CD4-positive, alpha-beta T cell (primary cell): ENCODE results near the gene CPSF4. TPM values are rescaled to one million over a fixed set of nuclear protein-coding genes. Genes with fewer than 3 reads are reported as not detected.
A peak's percentile ranks its signal among the peaks of the same experiment; 100 is the strongest.
"Not testable (repeated sequence)": the region's sequence is repeated elsewhere in the genome, so short reads cannot be mapped to it uniquely, and the experiment has no call there.

Experiments used
- ATAC-seq: fragments of 200-7000 bp; cut with Tn5 transposase; one replicate; pipeline ENCODE4 v1.10.0; 2022; ENCODE audit warnings: mild to moderate bottlenecking; ENCODE audit not compliant: poor library complexity
- CTCF ChIA-PET: fragments of 350-600 bp; sonication (Branson Sonifier 250); formaldehyde crosslinking; loops from one replicate; lab custom pipeline; 2021; ENCODE audit warnings: antibody characterized with exemption, inconsistent platforms; lab: Charles Lee
- POLR2A ChIA-PET: fragments of 350-600 bp; sonication (Branson Sonifier 250); formaldehyde crosslinking; loops from one replicate; lab custom pipeline; 2021; ENCODE audit warnings: antibody characterized with exemption, inconsistent platforms; lab: Charles Lee
- DNase-seq, 14 experiments: peaks; one replicate each; pipeline ENCODE4 v3.0.0-alpha.2; 2013 to 2020; ENCODE audit warnings: mixed read lengths in 2 of 14
- H3K27ac ChIP-seq, 2 donors: one replicate each; pipeline versions ENCODE4 v1.5.1 to v1.7.0; 2013; ENCODE audit warnings: low read length in 2 of 2, low read depth in 1 of 2, mild to moderate bottlenecking in 1 of 2
- H3K27me3 ChIP-seq, 2 experiments: 1 replicate in 1 of 2; 2 replicates in 1 of 2; pipeline versions ENCODE4 v1.6.1 to v1.7.0; 2013; ENCODE audit warnings: low read length in 2 of 2, control low read depth in 1 of 2, mild to moderate bottlenecking in 1 of 2, moderate library complexity in 1 of 2; ENCODE audit not compliant: insufficient read depth in 2 of 2, control insufficient read depth in 1 of 2
- H3K36me3 ChIP-seq: one replicate; pipeline ENCODE4 v1.6.1; 2013; ENCODE audit warnings: low read length, control low read depth; ENCODE audit not compliant: insufficient read depth
- H3K4me1 ChIP-seq: one replicate; pipeline ENCODE4 v1.6.1; 2013; ENCODE audit warnings: low read length, control low read depth; ENCODE audit not compliant: insufficient read depth
- H3K4me3 ChIP-seq: one replicate; pipeline ENCODE4 v1.5.1; 2013; ENCODE audit warnings: mild to moderate bottlenecking, low read length, moderate library complexity
- H3K9me3 ChIP-seq, 2 experiments: 1 replicate in 1 of 2; 2 replicates in 1 of 2; pipeline versions ENCODE4 v1.6.1 to v1.7.0; 2013; ENCODE audit warnings: low read length in 2 of 2, mild to moderate bottlenecking in 2 of 2, control low read depth in 1 of 2, moderate library complexity in 1 of 2; ENCODE audit not compliant: control insufficient read depth in 1 of 2, insufficient read depth in 1 of 2
- H3K27ac Mint-ChIP-seq: one replicate; pipeline ENCODE4 v1.8.0; 2020; ENCODE audit warnings: mixed read lengths
- H3K27me3 Mint-ChIP-seq: one replicate; pipeline ENCODE4 v1.8.0; 2021; ENCODE audit warnings: mixed read lengths
- H3K36me3 Mint-ChIP-seq: one replicate; pipeline ENCODE4 v1.8.0; 2021; ENCODE audit warnings: low read depth, mixed read lengths
- H3K4me1 Mint-ChIP-seq: one replicate; pipeline ENCODE4 v1.8.0; 2021; ENCODE audit warnings: low read depth, mixed read lengths
- H3K4me3 Mint-ChIP-seq: one replicate; pipeline ENCODE4 v1.8.0; 2020; ENCODE audit warnings: mild to moderate bottlenecking, mixed read lengths
- H3K9me3 Mint-ChIP-seq: one replicate; pipeline ENCODE4 v1.8.0; 2020; ENCODE audit warnings: mixed read lengths
- intact Hi-C, 2 experiments: fragments of 100-400 bp; cut with DNase I in 1 of 2; cut with micrococcal nuclease in 1 of 2; formaldehyde crosslinking; loops; one replicate each; pipeline versions ENCODE4 v1.15.1 to v1.9.0; 2023 to 2025; cut with DNase I, micrococcal nuclease
- total RNA-seq, 174 experiments: library from RNA in 2 of 174; stranded (reverse) in 2 of 174; gene quantifications; one replicate each; pipeline ENCODE4 v1.2.3 and lab custom pipeline; 2021 to 2026
- TF ChIP-seq, protein P1 (sequence below): fragments of 200-600 bp; IDR thresholded peaks from one replicate; pipeline ENCODE4 v1.8.0; 2022; ENCODE audit warnings: antibody characterized with exemption, mild to moderate bottlenecking

The CPSF4 gene
- total RNA-seq, 2 experiments from 2014 or later: 28.1 to 31.7 TPM

DNA sequence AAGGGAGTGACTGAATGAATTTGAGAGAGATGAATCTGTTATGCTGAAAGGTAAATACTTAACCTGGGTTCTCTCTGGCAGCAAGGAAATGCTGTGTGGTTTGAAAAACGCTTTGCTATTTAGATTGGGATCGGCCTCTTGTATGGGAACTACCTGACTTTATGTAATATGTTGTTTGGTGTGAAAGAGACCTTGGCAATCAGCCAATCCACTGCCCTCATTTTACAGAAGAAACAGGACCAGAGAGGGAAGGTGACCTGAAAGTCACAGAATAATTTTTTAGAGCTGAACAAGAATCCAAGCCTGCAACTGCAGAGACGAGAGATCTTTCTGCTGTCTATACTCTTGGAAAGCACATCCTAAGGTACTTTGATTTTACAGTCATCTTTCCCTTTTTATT, 28.9 kb upstream of the CPSF4 start:
- POLR2A ChIA-PET: interaction anchor here (0.7 to 4.2 kb wide), 6 partner anchors 10 to 91 kb away, joined by 3 to 105 read pairs (median 23); partner anchors contain the start of genes ARPC1B and ZNF394
- peaks cover 46% of the 10 kb centered on the region for H3K36me3 ChIP-seq
- TF ChIP-seq, protein P1, sequence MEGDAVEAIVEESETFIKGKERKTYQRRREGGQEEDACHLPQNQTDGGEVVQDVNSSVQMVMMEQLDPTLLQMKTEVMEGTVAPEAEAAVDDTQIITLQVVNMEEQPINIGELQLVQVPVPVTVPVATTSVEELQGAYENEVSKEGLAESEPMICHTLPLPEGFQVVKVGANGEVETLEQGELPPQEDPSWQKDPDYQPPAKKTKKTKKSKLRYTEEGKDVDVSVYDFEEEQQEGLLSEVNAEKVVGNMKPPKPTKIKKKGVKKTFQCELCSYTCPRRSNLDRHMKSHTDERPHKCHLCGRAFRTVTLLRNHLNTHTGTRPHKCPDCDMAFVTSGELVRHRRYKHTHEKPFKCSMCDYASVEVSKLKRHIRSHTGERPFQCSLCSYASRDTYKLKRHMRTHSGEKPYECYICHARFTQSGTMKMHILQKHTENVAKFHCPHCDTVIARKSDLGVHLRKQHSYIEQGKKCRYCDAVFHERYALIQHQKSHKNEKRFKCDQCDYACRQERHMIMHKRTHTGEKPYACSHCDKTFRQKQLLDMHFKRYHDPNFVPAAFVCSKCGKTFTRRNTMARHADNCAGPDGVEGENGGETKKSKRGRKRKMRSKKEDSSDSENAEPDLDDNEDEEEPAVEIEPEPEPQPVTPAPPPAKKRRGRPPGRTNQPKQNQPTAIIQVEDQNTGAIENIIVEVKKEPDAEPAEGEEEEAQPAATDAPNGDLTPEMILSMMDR: no peak
- peak overlapping the region; percentile 98 to 99 for H3K27ac ChIP-seq
- Mint-ChIP-seq H3K4me1 (peaks cover 50% of the 10 kb centered on the region), H3K4me3 (peak overlapping the region; percentile 93), H3K36me3 (peaks cover 72% of the 10 kb centered on the region), H3K27me3 (no peaks in the 10 kb centered on the region), H3K9me3 (no peaks in the 10 kb centered on the region), H3K27ac (peak overlapping the region; percentile 87)
- no peak for ATAC-seq
- H3K9me3 ChIP-seq: no peaks in the 10 kb centered on the region
- H3K27me3 ChIP-seq: no peaks in the 10 kb centered on the region
- peaks cover 46% of the 10 kb centered on the region for H3K4me1 ChIP-seq
- peak in 2 of 14 experiments; percentile 50 to 53 for DNase-seq
- intact Hi-C loops: loop anchor here (1.0 to 10.0 kb wide), 8 partner anchors 17 to 265 kb away; partner anchors contain the start of genes ARPC1A (in 1 of the 2), ATP5MF (in 1 of the 2), SMURF1 (in 1 of the 2) and ZKSCAN5 (in 1 of the 2)
- peak overlapping the region; percentile 99 for H3K4me3 ChIP-seq
- CTCF ChIA-PET: no interaction called here

DNA sequence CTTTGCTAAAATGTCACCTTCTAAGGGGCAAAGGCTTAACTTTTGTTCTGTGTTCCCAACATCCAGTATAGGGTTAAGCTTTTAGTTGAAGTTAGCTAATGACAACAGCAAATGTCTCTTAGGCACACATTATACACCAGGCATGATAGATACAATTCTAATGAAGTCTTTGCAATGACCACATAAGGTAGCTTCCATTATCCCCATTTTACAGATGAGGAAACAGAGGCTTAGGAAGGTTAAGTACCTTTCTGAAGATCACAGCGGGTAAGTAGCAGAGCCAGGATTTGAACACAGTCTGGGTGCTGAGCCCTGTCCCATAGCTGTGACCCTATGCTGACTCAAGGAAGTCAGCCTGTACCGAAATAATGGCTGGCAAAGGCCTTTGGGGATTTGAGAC, 28.1 kb upstream of the CPSF4 start:
- H3K27ac Mint-ChIP-seq: peak overlapping the region; percentile 87
- TF ChIP-seq, protein P1: no peak
- intact Hi-C loops: loop anchor here in 1 of 2 experiments (10.0 kb wide), 1 partner anchor 266 kb away; the partner anchor contains the start of gene SMURF1
- H3K9me3 Mint-ChIP-seq: no peaks in the 10 kb centered on the region
- ChIA-PET POLR2A (interaction anchor here (3.5 to 4.2 kb wide), 2 partner anchors 18 to 36 kb away, joined by 25 to 105 read pairs; partner anchors contain the start of gene ARPC1B), CTCF (no interaction called here)
- H3K27me3 Mint-ChIP-seq: no peaks in the 10 kb centered on the region
- Histone ChIP-seq H3K9me3 (no peaks in the 10 kb centered on the region), H3K27me3 (no peaks in the 10 kb centered on the region), H3K4me1 (peaks cover 43% of the 10 kb centered on the region), H3K4me3 (no peak overlapping the region), H3K36me3 (peaks cover 51% of the 10 kb centered on the region), H3K27ac (no peak overlapping the region)
- peaks cover 50% of the 10 kb centered on the region for H3K4me1 Mint-ChIP-seq
- DNase-seq (no peak), ATAC-seq (no peak)
- peaks cover 80% of the 10 kb centered on the region for H3K36me3 Mint-ChIP-seq
- peak overlapping the region; percentile 93 for H3K4me3 Mint-ChIP-seq

DNA sequence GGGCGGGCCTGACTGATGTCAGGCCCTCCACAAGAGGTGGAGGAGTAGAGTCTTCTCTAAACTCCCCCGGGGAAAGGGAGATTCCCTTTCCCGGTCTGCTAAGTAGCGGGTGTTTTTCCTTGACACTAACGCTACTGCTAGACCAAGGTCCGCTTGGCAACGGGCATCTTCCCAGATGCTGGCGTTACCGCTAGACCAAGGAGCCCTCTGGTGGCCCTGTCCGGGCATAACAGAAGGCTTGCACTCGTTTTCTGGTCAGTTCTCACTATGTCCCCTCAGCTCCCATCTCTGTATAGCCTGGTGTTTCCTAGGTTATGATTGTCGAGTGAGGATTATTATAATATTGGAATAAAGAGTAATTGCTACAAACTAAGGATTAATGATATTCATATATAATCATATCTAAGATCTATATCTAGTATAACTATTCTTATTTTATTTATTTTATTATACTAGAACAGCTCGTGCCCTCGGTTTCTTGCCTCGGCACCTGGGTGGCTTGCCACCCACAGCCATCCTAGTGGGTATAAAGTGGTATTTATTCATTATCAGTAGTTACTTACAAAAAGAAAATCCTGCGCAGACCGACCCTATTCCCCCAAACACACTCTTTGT, 23.1 kb upstream of the CPSF4 start:
- H3K9me3 Mint-ChIP-seq: not testable (repeated sequence)

More for the DNA sequence above, 23.1 kb upstream of the CPSF4 start:
- peak in 4 of 14 experiments; percentile 15 to 47 (median 27) for DNase-seq
- H3K27ac Mint-ChIP-seq, H3K27me3 Mint-ChIP-seq, H3K4me3 Mint-ChIP-seq, POLR2A ChIA-PET, H3K27ac ChIP-seq, ATAC-seq, H3K4me1 ChIP-seq, H3K4me3 ChIP-seq, H3K4me1 Mint-ChIP-seq, H3K9me3 ChIP-seq, H3K27me3 ChIP-seq: not testable (repeated sequence)
- TF ChIP-seq, protein P1: peak; percentile 47
- CTCF ChIA-PET: interaction anchor here (1.0 to 1.7 kb wide), 3 partner anchors 8 to 50 kb away, joined by 3 to 4 read pairs (median 3); no protein-coding TSS in a partner anchor
- intact Hi-C loops: loop anchor here in 1 of 2 experiments (2.0 to 10.0 kb wide), 2 partner anchors 51 to 271 kb away; partner anchors contain the start of gene SMURF1
- peaks cover 92% of the 10 kb centered on the region for H3K36me3 ChIP-seq
- H3K36me3 Mint-ChIP-seq: peaks cover 90% of the 10 kb centered on the region
